Chondrocyte (in vitro differentiated cells): ENCODE data around the gene KCTD15. TPM values are rescaled to one million over a fixed set of nuclear protein-coding genes. Genes with fewer than 3 reads are reported as not detected.

ENCODE experiments used
- DNase-seq: peaks from one replicate; pipeline ENCODE4 v3.0.0; 2021; ENCODE audit warnings: mixed read lengths, low spot score
- H3K27ac Mint-ChIP-seq: one replicate; pipeline ENCODE4 v1.8.0; 2021; ENCODE audit warnings: mild to moderate bottlenecking, moderate library complexity, mixed read lengths; ENCODE audit not compliant: unreplicated experiment
- H3K27me3 Mint-ChIP-seq: 2 replicates; pipeline ENCODE4 v1.8.0; 2021; ENCODE audit warnings: low read depth, mixed read lengths
- H3K36me3 Mint-ChIP-seq: 2 replicates; pipeline ENCODE4 v1.8.0; 2021; ENCODE audit warnings: low read depth, mixed read lengths
- H3K4me1 Mint-ChIP-seq: 2 replicates; pipeline ENCODE4 v1.8.0; 2021; ENCODE audit warnings: low read depth, mild to moderate bottlenecking, mixed read lengths
- H3K4me3 Mint-ChIP-seq: one replicate; pipeline ENCODE4 v1.8.0; 2021; ENCODE audit warnings: mild to moderate bottlenecking, moderate library complexity, mixed read lengths; ENCODE audit not compliant: unreplicated experiment
- H3K9me3 Mint-ChIP-seq: 2 replicates; pipeline ENCODE4 v1.8.0; 2021; ENCODE audit warnings: low read depth, mixed read lengths
- total RNA-seq: library from RNA; stranded (reverse); gene quantifications from 3 replicates; pipeline ENCODE4 v1.2.1, GENCODE V29; 2021
- TF ChIP-seq, protein P1 (sequence below): fragments of 200-600 bp; sonication (generic); IDR thresholded peaks from 2 replicates; pipeline ENCODE4 v1.5.0; 2021; ENCODE audit warnings: antibody characterized with exemption, mild to moderate bottlenecking, moderate library complexity

The KCTD15 gene
- total RNA-seq, 1 donor from 2014 or later, result 64.2 TPM

DNA sequence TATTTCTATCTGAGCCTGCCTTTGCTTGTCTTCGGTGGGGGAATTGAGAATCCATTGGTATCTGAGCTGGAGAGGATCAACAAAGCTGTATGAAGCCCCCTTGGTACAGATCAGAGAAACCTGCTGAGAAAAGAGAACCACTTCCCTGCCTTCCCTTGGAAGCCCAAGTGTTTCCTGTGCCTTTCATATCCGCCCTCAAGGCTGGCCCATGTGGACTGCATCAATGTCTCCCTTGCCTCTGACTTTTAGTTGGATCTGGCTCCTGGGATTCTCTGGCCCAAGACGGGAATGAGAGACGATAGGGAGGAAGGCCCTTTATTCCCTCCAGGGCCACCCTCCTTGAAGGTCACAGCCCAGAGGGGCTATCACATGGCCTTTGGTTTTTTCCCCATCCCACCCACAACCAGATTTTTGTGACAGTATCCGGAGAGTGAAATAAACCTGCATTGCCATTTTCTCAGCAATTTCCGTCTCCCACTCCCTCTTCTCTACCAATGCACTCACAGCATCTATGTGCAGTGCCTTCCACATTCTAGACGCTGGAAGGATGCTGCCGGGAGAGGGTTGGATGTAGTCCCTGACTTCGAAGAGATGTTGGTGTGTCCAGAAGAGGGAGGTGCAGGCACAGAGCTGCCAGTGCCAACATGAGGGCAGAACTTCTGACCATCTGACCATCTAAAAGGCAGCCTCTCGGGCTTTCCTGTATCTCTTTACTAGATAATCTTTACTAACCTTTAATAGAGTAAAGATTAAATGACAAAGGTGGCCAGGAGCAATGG is 63.8 kb downstream of the KCTD15 start:
- DNase-seq, result no peak
- H3K9me3 Mint-ChIP-seq, result no peaks in the 10 kb centered on the region
- no peak overlapping the region for H3K4me3 Mint-ChIP-seq
- H3K27ac Mint-ChIP-seq, result no peak overlapping the region
- H3K36me3 Mint-ChIP-seq, result no peaks in the 10 kb centered on the region
- no peaks in the 10 kb centered on the region for H3K27me3 Mint-ChIP-seq
- peaks cover 7% of the 10 kb centered on the region for H3K4me1 Mint-ChIP-seq
- TF ChIP-seq, protein P1, sequence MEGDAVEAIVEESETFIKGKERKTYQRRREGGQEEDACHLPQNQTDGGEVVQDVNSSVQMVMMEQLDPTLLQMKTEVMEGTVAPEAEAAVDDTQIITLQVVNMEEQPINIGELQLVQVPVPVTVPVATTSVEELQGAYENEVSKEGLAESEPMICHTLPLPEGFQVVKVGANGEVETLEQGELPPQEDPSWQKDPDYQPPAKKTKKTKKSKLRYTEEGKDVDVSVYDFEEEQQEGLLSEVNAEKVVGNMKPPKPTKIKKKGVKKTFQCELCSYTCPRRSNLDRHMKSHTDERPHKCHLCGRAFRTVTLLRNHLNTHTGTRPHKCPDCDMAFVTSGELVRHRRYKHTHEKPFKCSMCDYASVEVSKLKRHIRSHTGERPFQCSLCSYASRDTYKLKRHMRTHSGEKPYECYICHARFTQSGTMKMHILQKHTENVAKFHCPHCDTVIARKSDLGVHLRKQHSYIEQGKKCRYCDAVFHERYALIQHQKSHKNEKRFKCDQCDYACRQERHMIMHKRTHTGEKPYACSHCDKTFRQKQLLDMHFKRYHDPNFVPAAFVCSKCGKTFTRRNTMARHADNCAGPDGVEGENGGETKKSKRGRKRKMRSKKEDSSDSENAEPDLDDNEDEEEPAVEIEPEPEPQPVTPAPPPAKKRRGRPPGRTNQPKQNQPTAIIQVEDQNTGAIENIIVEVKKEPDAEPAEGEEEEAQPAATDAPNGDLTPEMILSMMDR, result peak; percentile 7

DNA sequence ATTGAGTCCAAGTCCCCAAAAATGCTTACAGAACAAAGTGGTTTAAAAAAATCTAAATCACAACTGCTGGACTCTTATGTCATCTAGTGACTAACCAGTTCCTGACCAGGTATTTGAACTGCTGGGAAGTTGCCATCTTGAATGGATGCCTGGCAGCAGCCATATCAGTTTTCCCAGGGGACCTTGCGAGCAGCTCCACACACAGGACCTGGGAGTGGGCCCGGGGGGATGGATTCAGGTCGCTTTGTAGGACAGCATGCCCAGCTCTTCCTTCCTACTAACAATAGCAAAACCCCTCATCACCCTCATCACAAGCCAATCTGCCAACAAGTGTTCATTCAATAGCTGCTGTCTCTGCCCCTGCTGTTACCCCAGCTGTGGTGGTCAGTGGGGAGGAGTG is 65.3 kb downstream of the KCTD15 start:
- Mint-ChIP-seq H3K27me3 (no peaks in the 10 kb centered on the region), H3K9me3 (no peaks in the 10 kb centered on the region), H3K36me3 (no peaks in the 10 kb centered on the region), H3K27ac (no peak overlapping the region), H3K4me3 (no peak overlapping the region), H3K4me1 (no peaks in the 10 kb centered on the region)
- TF ChIP-seq, protein P1, result no peak
- DNase-seq, result no peak

DNA sequence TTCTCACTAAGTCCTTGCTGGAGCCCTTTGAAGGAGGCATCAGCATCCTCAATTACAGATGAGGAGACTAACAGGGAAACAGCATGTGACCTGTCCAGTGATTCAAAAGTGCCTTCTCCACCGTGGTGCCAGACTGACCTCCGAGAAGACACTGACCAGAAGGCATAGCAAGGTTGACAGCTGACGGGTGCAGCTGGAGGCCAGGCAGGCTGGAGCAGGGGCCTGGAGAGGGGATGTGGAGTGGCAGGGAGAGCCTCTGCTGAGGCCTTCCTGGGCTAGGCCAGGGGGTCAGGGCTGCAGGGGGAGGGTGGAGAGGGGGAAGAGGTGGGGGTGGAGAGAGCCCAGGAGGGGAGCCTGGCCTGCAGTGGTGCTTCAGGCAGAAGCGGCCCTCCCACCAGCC is 66.3 kb downstream of the KCTD15 start:
- H3K36me3 Mint-ChIP-seq, result no peaks in the 10 kb centered on the region
- TF ChIP-seq, protein P1, result no peak
- no peak for DNase-seq
- H3K27me3 Mint-ChIP-seq, result no peaks in the 10 kb centered on the region
- H3K4me1 Mint-ChIP-seq, result peaks cover 4% of the 10 kb centered on the region
- no peaks in the 10 kb centered on the region for H3K9me3 Mint-ChIP-seq
- H3K27ac Mint-ChIP-seq, result no peak overlapping the region
- no peak overlapping the region for H3K4me3 Mint-ChIP-seq

DNA sequence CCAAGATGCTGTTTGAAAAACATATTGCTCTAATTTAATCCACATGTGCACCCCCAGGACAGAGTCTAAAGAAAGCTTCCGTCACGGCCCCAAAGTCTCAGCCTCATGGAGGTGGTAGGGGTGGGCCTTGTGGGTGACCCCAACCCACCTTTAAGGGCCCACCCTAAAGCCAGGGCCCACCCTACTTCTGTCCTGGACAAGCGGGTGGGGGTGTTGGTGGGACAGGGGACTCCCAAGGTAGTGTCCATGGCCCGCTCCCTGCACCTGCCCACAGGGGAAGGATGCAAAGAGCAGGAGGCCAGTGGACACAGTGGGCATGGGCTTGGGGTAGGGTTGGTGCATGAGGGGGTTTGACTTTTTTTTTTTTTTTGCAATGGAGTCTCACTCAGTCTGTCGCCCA is 66.8 kb downstream of the KCTD15 start:
- H3K27ac Mint-ChIP-seq, result no peak overlapping the region
- TF ChIP-seq, protein P1, result no peak
- DNase-seq, result no peak
- H3K9me3 Mint-ChIP-seq, result no peaks in the 10 kb centered on the region
- H3K4me1 Mint-ChIP-seq, result peaks cover 9% of the 10 kb centered on the region
- no peaks in the 10 kb centered on the region for H3K27me3 Mint-ChIP-seq
- H3K4me3 Mint-ChIP-seq, result no peak overlapping the region
- H3K36me3 Mint-ChIP-seq, result no peaks in the 10 kb centered on the region

DNA sequence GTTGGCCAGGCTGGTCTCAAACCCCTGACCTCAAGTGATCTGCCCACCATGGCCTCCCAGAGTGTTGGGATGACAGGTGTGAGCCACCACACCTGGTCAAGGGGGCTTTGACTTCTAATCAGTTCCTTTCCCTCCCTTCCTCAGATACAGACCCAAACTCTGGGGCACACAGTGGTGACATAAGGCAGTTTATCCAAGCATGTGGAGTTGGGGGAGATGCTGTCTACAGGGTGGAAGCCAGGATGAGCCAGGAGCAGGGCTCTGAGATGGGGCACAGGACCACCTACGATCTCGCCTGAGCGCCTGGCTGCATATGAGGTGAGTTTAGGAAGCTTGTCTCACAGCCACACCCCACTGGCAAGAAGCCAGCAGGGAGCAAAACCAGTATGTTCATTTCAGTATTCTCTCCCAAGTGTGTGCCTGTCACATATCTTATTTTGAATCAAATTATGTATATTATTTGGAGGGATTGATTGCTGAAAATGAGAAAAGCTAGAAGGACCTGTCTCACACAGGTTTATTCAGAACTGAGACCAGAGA is 67.7 kb downstream of the KCTD15 start:
- no peak overlapping the region for H3K27ac Mint-ChIP-seq
- H3K4me3 Mint-ChIP-seq, result no peak overlapping the region
- H3K36me3 Mint-ChIP-seq, result no peaks in the 10 kb centered on the region
- TF ChIP-seq, protein P1, result no peak
- peaks cover 18% of the 10 kb centered on the region for H3K4me1 Mint-ChIP-seq
- no peaks in the 10 kb centered on the region for H3K9me3 Mint-ChIP-seq
- no peak for DNase-seq
- no peaks in the 10 kb centered on the region for H3K27me3 Mint-ChIP-seq
